Fibroblast of skin of abdomen (primary cell): ENCODE measurements around the gene CLBA1. TPM values are rescaled to one million over a fixed set of nuclear protein-coding genes. Genes with fewer than 3 reads are reported as not detected.
"Not testable (repeated sequence)": the region's sequence is repeated elsewhere in the genome, so short reads cannot be mapped to it uniquely, and the experiment has no call there.

Experiments
- DNase-seq: peaks from one replicate; pipeline ENCODE4 v3.0.0-alpha.2; 2013
- polyA plus RNA-seq, 2 experiments: library from polyadenylated mRNA; unstranded; fragments of 120-200 nt; gene quantifications; one replicate each; pipeline ENCODE4 v1.2.1, GENCODE V29; 2013; ENCODE audit not compliant: insufficient read length in 2 of 2

Gene CLBA1
- polyA plus RNA-seq (2013, experiment 1 of 2; ENCODE audit: insufficient read length), result 5.1 TPM
- 6.0 TPM for polyA plus RNA-seq (2013, experiment 2 of 2; ENCODE audit: insufficient read length)

DNA sequence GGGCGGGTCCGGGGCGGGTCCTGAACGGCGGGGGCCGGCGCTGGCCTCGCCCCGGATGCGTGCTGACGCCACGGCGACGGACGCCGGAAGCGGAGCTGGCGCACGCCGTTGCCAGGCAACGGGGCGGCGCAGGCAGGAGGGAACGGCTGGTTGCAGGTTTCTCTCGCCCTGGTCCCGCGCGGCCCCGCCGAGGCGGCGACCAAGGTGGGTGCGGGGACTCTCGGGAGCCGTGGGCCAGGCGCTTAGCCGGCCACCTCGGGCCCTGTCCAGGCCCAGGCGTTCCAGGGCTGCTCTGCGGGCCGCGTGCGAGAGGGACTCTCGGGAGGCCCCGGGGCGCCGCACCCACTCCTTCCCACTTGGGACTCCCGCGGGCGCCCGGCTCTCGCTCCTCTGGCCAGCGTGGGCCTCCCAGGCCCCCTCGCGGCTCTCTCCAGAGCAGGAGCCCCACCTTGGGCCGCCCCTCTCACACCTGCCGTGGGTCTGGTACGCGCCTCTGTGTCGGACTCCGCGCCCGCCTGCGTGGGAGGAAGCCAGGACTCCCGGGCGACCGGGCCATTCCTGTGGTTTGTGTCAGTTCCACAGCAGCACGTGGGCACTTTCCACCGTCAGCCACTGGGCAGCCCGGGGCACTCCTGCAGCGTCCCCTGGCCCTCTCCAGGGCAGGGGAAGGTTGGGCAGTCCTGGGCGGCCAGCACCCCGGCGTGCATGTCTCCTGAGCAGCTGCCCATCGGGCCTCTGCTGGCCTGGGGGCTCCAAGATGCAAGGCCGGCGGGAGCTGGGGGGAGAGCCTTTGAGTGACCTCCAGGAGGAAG lies at the start of gene CLBA1:
TSS of gene CLBA1 (plus strand) at position 114 of the 812 bp plus-strand sequence. CDS start at position 758, 644 bp downstream.
- DNase-seq, result peak; percentile 90

DNA sequence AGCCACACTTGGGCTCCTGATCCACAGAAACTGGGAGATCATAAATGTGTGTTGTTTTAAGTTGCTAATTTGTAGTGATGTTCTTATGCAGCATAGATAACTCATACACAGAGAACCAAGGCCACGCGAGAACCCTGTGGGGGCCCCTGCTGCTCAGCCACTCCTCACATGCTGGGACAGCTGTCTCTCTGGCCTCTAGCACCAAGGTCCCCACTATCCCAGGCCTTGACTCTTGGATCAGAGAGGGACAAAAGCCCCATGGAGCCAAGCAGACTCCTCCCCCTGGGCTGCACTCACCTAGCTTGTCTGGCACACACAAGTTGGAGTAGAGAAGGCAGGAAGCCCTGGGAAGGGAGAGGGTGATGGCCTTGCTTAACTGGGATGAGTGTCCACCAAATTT lies 49.6 kb upstream of the CLBA1 start:
- DNase-seq, result no peak

DNA sequence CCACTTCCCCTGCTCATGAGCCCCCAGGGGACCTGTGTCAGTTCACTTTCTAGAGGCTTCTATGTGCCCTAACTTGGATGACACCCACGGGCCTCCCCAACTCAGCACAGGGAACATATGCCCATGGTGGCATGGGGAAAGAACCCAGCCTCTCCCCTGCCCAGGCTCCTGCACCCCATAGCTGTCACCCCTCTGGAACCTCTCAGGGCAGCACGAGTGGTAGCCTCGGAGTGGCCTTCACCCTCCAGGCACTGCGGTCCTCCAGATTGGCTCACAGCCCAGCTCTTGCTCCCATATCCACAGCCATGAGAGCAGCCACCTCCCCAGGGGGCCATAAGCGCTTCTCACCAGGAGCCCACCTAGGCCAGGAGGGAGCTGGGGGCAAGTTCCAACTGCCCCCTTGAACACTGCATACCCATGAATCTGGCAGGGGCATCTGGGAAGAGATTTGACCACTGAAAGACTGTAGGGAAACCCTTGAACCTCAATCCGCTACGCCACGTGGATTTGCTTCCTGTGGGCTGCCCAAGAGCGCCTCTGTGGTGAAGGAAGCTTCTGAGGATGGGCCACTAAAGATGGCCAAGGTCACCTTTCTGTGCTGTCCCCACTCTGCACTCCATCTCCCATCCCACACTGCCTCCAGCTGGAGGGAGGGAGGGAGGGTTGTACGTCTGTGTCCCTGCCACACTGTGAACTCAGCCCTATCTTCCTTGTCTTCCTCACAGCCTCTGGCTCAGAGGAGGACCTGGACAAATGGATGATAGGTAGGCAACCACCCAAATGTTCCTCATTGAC lies 49.0 kb upstream of the CLBA1 start:
- no peak for DNase-seq

DNA sequence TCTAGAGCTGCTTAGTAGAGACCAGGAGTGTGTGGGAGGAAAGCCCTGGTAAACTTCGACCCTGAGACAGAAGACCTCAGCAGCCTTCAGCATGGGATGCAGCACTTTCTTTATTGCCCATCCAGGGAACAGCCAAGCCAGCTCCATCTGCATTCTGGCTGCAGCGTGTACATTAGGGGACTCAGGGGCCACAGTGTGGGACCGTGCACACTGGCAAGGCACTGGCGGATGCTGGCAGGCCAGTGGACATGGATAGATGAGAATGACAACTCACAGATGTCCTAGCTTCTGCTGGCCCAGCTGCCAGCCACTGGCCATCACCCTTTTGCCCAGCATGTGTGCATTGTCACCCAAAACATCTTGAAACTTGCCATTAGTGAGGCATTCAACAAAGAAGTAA lies 48.4 kb upstream of the CLBA1 start:
- DNase-seq, result no peak

DNA sequence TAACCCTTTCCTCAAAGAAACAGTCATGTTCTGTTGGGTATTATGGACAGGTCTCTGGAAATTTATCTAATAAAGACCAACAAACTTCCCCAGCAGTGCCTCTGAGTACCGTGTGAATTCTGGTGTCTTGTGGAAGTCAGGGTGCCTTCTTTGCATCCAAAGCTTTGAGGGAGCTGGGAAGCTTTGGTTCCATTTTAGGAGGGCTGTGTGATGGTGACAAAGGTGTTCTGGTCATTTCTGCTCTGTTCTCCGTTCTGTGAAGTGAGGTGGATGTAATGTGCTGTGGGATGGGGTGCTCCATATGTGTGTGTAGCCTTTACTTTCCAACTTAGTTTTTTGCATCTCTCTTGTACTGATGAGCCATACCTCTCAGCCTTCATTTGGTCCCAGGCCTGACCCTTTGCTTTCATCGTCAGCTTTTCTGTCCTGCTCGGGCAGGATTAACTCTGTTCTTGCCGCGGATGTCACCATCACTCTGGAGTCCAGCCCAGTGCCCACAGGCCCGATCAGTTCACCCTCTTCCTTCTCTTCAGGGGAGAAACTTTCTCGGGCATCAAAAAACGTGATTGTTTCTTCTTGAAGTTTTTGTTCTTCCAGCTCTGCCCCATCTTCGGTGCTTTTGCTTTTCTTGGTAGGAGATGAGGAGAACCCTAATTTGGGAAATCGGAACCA lies 47.8 kb upstream of the CLBA1 start:
- no peak for DNase-seq

DNA sequence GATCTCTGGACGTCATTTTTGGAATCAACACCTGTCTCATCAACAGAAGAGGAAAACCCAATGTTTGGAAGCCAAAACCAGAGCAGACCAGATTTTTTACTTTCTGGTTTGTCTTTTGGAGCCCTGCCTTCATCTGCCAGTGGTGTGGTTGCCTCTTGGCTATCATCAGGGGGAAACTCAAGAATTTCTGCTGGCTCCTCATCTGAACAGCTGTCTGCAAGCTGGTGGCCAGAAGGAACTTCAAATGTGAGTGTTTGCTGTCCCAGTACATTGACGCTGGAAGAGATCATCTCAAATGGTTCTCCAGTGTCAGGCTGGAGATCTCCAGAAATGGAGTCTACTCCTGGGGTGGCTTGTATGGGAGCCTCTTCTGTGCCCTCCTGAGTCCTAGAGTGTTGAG lies 47.2 kb upstream of the CLBA1 start:
- no peak for DNase-seq

DNA sequence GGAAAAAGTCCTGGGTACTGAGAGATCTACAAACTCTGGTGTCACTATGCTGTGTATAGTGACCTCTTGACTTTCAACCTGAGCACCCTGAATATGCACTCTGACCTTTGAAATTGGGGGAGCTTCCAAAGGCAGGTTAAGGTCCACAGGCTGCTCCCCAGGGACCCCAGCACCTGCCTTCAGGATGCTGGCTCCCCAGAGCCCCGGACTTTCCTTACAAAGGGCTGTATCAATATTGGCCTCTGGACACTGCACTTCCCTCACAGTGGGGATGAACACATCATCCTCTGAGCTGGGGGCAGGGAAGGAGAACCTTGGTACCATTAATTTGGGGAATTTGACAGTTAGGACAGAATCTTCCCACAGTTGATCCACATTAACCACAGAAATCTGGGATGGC lies 46.6 kb upstream of the CLBA1 start:
- no peak for DNase-seq

DNA sequence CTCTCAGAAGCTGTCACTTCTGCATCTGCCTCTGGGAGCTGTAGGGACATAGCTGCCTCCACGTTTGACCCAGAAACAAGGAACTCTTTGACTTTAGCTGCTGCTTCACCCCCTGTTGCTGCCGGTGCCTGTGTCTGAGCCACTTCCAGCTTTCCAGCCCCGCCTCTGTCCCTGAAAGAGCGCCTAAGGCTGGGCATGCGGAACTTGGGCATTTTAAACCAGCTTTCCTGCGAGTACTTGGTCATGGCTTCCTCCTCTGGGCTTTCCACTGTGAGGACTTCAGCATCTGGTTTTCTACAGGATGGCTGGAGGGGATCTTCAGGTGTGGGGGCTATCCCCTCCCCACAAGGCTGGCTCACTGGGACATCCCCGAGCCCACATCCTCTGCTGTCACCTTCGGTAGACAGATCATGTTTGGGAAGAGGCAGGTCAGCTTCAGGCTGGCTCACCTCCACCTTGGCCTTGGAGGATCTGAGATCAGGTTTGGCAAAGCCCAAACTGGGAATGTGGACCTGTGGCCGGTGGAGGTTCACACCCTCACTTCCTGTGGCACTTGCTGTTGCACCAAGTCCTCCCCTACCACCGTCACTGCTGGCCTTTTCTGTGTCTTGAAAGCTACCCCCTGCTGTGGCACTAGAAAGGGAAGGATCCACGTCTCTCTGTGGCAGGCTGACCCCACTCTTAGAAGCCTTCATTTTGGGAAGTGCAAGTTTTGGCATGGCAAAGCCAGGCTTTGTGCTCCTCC lies 45.8 kb upstream of the CLBA1 start:
- no peak for DNase-seq

DNA sequence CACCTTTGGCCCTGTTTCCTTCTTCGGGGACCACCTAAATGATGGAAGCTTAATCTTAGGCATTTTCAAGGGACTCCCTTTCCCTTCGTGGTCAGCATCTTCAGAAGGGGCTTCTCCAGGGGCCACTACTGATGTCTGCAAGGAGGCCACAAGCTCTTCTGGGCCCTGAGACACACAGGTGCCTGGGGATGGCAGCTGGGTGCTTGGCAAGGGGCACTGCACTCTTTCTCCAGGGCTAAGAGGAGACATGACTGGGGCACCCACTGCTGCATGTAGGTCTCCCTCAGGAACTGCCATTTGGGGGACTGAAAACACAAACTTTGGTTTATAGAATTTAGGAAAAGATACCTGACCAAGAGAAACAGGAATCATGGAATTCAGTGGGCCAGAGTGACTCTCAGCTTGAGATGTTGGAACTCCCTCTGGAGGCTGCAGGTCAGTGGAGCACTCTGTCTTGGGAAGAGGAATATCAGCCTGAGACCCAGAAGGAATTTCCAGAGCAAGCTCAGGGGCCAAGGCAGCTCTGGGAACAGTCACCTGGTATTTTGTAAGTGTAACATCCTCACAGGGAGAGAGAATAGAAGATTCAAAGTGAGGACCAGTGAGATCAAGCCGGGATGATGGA lies 45.0 kb upstream of the CLBA1 start:
- no peak for DNase-seq

DNA sequence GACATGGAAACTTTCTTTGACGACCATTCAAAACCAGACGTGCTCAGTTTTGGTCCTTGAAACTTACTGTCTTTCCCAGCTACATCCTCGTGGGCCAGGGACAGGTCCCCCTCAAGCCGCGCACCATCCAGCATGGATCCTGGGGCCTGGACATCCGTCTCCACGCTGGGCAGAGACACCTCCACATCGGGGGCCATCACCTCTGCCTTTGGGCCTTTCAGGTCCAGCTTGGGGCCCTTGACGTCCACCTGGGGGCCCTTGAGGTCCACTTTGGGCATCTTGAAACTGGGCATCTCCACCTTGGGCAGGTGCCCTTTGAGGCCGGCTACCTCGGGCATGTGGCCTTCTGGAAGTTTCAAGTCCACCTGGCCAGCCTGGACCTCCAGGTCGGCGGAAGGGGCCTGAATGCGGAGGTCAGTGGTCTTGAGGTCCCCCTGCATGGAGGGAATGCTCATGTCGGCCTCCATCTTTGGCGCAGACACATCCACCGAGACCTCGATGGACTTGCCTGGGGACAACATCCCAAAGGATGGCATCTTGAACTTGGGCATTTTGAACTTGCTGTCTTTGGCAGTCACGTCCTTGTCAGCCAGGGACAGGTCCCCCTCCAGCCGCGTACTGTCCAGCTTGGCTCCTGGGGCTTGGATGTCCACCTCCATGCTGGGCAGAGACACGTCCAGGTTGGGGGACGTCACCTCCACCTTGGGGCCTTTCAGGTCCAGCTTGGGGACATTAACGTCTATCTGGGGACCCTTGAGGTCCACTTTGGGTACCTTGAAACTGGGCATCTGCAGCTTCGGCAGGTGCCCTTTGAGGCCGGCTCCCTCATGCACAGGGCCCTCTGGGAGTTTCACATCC lies 43.9 kb upstream of the CLBA1 start:
- no peak for DNase-seq

DNA sequence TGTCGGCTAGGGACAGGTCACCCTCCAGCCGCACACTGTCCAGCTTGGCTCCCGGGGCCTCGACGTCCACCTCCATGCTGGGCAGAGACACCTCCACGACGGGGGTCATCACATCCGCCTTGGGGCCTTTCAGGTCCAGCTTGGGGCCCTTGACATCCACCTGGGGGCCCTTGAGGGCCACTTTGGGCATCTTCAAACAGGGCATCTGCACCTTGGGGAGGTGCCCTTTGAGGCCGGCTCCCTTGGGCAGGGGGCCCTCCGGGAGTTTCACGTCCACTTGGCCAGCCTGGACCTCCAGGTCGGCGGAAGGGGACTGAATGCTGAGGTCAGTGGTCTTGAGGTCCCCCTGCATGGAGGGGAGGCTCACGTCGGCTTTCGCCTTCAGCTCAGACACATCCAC lies 43.0 kb upstream of the CLBA1 start:
- no peak for DNase-seq

DNA sequence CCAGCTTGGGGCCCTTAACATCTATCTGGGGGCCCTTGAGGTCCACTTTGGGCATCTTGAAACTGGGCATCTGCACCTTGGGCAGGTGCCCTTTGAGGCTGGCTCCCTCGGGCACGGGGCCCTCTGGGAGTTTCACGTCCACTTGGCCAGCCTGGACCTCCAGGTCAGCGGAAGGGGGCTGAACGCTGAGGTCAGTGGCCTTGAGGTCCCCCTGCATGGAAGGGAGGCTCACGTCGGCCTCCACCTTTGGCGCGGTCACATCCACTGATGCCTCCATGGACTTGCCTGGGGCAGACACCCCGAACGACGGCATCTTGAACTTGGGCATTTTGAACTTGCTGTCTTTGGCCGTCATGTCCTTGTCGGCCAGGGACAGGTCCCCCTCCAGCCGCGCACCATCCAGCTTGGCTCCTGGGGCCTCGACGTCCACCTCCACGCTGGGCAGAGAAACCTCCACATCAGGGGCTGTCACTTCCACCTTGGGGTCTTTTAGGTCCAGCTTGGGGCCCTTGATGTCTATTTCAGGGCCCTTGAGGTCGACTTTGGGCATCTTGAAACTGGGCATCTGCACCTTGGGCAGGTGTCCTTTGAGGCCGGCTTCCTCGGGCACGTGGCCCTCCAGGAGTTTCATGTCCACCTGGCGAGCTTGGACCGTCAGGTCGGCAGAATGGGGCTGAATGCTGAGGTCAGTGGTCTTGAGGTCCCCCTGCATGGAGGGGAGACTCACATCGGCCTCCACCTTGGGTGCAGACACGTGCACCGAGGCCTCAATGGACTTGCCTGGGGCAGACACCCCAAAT lies 42.2 kb upstream of the CLBA1 start:
- DNase-seq, result not testable (repeated sequence)

DNA sequence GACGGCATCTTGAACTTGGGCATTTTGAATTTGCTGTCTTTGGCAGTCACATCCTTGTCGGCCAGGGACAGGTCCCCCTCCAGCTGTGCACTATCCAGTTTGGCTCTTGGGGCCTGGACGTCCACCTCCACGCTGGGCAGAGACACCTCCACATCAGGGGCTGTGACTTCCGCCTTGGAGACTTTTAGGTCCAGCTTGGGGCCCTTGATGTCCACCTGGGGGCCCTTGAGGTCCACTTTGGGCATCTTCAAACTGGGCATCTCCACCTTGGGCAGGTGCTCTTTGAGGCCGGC lies 41.6 kb upstream of the CLBA1 start:
- DNase-seq, result not testable (repeated sequence)

DNA sequence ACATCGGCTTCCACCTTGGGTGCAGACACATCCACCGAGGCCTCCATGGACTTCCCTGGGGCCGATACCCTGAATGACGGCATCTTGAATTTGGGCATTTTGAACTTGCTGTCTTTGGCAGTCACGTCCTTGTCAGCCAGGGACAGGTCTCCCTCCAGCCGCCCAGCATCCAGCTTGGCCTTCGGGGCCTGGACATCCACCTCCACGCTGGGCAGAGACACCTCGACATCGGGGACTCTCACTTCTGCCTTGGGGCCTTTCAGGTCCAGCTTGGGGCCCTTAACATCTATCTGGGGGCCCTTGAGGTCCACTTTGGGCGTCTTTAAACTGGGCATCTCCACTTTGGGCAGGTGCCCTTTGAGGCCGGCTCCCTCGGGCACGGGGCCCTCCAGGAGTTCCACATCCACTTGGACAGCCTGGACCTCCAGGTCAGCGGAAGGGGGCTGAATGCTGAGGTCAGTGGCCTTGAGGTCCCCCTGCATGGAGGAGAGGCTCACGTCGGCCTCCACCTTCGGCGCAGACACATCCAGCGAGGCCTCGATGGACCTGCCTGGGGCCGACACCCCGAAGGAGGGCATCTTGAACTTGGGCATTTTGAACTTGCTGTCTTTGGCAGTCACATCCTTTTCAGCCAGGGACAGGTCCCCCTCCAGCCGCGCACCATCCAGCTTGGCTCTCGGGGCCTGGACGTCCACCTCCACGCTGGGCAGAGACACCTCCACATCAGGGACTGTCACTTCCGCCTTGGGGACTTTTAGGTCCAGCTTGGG lies 41.0 kb upstream of the CLBA1 start:
- DNase-seq, result not testable (repeated sequence)

DNA sequence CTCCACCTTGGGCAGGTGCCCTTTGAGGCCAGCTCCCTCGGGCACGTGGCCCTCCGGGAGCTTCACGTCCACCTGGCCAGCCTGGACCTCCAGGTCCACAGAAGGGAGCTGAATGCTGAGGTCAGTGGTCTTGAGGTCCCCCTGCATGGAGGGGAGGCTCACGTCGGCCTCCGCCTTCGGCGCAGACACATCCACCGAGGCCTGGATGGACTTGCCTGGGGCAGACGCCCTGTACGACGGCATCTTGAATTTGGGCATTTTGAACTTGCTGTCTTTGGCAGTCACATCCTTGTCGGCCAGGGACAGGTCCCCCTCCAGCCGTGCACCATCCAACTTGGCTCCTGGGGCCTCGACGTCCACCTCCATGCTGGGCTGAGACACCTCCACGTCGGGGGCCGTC lies 40.3 kb upstream of the CLBA1 start:
- not testable (repeated sequence) for DNase-seq

DNA sequence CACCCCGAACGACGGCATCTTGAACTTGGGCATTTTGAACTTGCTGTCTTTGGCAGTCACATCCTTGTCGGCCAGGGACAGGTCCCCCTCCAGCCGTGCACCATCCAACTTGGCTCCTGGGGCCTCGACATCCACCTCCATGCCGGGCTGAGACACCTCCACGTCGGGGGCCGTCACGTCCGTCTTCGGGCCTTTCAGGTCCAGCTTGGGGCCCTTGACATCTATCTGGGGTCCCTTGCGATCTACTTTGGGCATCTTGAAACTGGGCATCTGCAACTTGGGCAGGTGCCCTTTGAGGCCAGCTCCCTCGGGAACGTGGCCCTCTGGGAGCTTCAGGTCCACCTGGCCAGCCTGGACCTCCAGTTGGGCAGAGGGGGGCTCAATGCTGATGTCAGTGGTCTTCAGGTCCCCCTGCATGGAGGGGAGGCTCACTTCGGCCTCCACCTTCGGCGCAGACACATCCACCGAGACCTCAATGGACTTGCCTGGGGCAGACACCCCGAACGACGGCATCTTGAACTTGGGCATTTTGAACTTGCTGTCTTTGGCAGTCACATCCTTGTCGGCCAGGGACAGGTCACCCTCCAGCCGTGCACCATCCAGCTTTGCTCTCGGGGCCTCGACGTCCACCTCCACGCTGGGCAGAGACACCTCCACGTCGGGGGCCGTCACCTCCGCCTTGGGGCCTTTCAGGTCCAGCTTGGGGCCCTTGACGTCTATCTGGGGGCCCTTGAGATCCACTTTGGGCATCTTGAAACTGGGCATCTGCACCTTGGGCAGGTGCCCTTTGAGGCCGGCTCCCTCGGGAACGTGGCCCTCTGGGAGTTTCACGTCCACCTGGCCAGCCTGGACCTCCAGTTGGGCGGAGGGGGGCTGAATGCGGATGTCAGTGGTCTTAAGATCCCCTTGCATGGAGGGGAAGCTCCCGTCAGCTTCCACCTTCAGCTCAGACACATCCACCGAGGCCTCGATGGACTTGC lies 39.3 kb upstream of the CLBA1 start:
- DNase-seq, result not testable (repeated sequence)

DNA sequence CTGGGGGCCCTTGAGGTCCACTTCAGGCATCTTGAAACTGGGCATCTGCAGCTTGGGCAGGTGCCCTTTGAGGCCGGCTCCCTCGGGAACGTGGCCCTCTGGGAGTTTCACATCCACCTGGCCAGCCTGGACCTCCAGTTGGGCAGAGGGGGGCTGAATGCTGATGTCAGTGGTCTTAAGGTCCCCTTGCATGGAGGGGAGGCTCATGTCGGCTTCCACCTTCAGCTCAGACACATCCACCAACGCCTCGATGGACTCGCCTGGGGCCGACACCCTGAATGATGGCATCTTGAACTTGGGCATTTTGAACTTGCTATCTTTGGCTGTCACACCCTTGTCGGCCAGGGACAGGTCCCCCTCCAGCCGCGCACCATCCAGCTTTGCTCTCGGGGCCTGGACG lies 38.4 kb upstream of the CLBA1 start:
- DNase-seq, result not testable (repeated sequence)
